Measurements from ENCODE around the gene NUP155. TPM values are rescaled to one million over a fixed set of nuclear protein-coding genes. Genes with fewer than 3 reads are reported as not detected.

The NUP155 gene
- total and polyA plus RNA-seq, 2 experiments from 2014 or later, result 24.3 to 94.6 TPM

DNA sequence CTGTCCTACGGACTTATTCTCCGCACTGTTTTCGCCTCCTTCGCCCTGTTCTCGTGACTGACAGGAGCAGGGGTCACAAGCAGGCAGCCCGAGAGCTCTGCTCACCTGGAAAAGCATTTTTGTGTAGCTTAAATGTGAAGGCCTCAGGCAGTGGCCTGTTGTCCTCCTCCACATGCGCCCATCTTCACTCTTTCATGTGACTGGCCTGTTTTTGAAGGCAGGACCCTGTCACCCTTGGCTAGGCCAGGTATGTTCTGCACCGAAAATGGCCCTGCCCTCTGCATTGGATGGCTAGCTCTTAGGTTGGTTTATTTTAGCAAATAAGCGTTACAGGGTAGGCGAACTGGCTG lies 121.1 kb downstream of the NUP155 start (continued):
- TF ChIP-seq JUNB (IDR thresholded peaks at IDR 0.05; ENCODE audit: unreplicated experiment), result no peak
- TF ChIP-seq POLR2AphosphoS5 (IDR thresholded peaks at IDR 0.05; ENCODE audit: low read depth), result no peak
- no peak for TF ChIP-seq NANOG (IDR thresholded peaks at IDR 0.05; ENCODE audit: borderline replicate concordance)
- TF ChIP-seq ZNF114 (CRISPR knock-in tag; IDR thresholded peaks at IDR 0.05), result no peak
- TF ChIP-seq, protein P1, sequence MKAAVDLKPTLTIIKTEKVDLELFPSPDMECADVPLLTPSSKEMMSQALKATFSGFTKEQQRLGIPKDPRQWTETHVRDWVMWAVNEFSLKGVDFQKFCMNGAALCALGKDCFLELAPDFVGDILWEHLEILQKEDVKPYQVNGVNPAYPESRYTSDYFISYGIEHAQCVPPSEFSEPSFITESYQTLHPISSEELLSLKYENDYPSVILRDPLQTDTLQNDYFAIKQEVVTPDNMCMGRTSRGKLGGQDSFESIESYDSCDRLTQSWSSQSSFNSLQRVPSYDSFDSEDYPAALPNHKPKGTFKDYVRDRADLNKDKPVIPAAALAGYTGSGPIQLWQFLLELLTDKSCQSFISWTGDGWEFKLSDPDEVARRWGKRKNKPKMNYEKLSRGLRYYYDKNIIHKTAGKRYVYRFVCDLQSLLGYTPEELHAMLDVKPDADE (IDR thresholded peaks at IDR 0.05), result no peak
- TF ChIP-seq EZH2 (IDR thresholded peaks at IDR 0.05; ENCODE audit: low read depth, unreplicated experiment), result no peak
- TF ChIP-seq, protein P2, sequence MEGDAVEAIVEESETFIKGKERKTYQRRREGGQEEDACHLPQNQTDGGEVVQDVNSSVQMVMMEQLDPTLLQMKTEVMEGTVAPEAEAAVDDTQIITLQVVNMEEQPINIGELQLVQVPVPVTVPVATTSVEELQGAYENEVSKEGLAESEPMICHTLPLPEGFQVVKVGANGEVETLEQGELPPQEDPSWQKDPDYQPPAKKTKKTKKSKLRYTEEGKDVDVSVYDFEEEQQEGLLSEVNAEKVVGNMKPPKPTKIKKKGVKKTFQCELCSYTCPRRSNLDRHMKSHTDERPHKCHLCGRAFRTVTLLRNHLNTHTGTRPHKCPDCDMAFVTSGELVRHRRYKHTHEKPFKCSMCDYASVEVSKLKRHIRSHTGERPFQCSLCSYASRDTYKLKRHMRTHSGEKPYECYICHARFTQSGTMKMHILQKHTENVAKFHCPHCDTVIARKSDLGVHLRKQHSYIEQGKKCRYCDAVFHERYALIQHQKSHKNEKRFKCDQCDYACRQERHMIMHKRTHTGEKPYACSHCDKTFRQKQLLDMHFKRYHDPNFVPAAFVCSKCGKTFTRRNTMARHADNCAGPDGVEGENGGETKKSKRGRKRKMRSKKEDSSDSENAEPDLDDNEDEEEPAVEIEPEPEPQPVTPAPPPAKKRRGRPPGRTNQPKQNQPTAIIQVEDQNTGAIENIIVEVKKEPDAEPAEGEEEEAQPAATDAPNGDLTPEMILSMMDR (conservative IDR thresholded peaks at IDR 0.05; ENCODE audit: low read depth in 2 of 2), result no peak

DNA sequence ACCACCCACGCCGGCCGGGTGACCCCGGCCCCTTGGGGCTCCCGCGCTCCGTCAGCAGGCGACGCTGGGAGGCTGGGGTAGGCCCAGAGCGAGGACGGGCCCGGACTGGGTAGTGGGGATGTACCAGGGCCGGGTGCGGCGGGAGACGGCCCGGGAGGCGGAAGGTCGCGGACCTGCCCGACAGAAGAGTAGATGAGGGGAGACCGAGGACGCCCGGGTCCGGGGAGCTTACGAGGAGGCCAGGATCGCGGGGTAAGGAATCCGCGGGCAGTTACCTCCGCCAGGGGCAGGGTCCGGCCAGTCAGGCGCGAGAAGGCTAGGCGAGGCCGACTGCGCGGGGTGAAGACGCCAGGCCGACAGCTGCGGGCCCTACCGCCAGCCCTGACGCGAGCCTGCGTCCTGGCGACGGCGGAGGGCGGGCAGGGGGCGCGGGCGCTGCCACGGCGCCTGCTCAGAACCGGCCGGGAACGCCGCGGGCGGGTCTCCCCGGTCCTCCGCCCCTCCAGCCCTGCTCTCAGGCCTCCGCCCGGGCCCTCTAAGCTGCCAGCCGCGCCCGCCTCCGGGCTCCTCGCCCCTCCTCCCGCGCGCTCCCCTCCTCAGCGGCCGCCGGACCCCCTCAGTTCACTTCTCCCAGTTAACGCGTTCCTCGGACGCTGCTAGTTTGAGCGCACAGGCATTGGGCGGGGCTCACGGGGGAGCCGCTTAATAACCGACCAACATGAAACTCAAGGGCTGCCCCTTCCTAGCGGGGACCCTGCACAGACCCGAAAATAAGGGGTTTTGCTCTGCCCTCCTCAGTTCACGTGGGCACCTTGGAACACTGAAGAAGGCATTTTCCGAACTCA lies 121.7 kb downstream of the NUP155 start, which contains the start of gene CPLANE1:
Gene CPLANE1 (minus strand): TSS at position 407 of the 845 bp plus-strand sequence. CDS start 1,678 bp downstream, outside the sequence.
- DNase-seq (ENCODE audit: low spot score) (peak; percentile 90), ATAC-seq (peak; percentile 92)
- H3K4me3 ChIP-seq, result peak within 1 kb of the TSS; percentile 88
- H3K36me3 ChIP-seq (ENCODE audit: insufficient read depth), result no peaks in the 10 kb centered on the region
- TF ChIP-seq, protein P2 (conservative IDR thresholded peaks at IDR 0.05; ENCODE audit: low read depth in 2 of 2), result peak in 1 of 2 experiments; percentile 18; a peak in 2 of 4 replicates
- TF ChIP-seq JUNB (IDR thresholded peaks at IDR 0.05; ENCODE audit: unreplicated experiment) (no peak), POLR2AphosphoS5 (IDR thresholded peaks at IDR 0.05; ENCODE audit: low read depth) (peak; percentile 74)
- peak within 1 kb of the TSS; percentile 79; the same call in 1 of the 2 replicates for H3K27ac ChIP-seq (ENCODE audit: low read depth)
- no peaks in the 10 kb centered on the region for H3K79me2 ChIP-seq (replicated peaks; ENCODE audit: insufficient read depth)
- peak within 1 kb of the TSS; percentile 98 for H3K4me2 ChIP-seq
- Mint-ChIP-seq H3K27ac (peak within 1 kb of the TSS; percentile 10; the same call in 1 of the 2 replicates), H3K27me3 (ENCODE audit: insufficient read depth, low read depth, poor library complexity) (peaks cover 8% of the 10 kb centered on the region), H3K36me3 (ENCODE audit: low read depth) (no peaks in the 10 kb centered on the region), H3K4me3 (peak within 1 kb of the TSS; percentile 79), H3K9me3 (no peaks in the 10 kb centered on the region; the same call in 2 of the 3 replicates), H3K4me1 (no peaks in the 10 kb centered on the region; the same call in 1 of the 3 replicates)
- H3F3A ChIP-seq (replicated peaks; ENCODE audit: low read depth), result peaks cover 22% of the 10 kb centered on the region
- peak within 1 kb of the TSS; percentile 100 for H2AFZ ChIP-seq
- no peaks in the 10 kb centered on the region for H3K27me3 ChIP-seq (ENCODE audit: insufficient read depth)
- H3K4me1 ChIP-seq (ENCODE audit: insufficient read depth), result peaks cover 8% of the 10 kb centered on the region
- no peaks in the 10 kb centered on the region for H3K9me2 ChIP-seq (ENCODE audit: insufficient read depth)
- no peaks in the 10 kb centered on the region for H4K20me1 ChIP-seq (replicated peaks; ENCODE audit: insufficient read depth)

Data from GM23338 (cell line).